ENCODE data around the gene CALHM2. TPM values are rescaled to one million over a fixed set of nuclear protein-coding genes. Genes with fewer than 3 reads are reported as not detected.

CALHM2 gene
- total and polyA plus RNA-seq, 2 of the 13 experiments (the other 11 are each of a cell fraction or from before 2014, with no cell fraction given) = 0.15 TPM; not detected in 1

DNA sequence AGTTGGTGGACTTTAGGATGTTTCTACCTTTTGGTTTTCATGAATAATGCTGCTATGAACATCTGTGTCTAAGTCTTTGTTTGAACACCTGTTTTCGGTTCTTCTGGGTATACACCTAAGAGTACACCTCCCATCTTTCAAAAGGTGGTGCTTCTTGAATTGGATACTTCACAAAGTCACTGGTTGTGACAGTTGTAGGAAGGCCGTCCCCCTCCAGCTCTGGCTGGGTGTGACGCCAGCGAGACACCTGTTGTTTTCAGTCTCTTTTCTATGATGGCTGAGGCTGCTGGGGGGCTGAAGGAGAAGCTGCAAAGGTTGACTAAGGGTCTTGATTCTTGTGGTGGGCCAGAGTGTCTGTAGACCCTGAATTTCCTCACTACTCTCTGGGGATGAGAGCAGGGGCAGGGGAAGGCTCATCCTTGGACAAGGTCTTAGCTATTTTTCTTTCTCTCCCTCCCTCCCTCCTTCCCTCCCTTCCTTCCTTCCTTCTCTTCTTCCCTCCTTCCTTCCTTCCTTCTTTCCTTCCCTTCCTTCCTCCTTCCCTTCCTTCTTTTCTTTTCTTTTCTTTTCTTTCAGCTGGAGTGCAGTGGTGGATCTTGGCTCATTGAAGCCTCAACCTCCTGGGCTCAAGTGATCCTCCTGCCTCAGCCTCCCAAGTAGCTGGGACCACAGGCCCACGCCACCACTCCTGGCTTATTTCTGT, 46.9 kb upstream of the CALHM2 start (continued):
- TF ChIP-seq, protein P1, sequence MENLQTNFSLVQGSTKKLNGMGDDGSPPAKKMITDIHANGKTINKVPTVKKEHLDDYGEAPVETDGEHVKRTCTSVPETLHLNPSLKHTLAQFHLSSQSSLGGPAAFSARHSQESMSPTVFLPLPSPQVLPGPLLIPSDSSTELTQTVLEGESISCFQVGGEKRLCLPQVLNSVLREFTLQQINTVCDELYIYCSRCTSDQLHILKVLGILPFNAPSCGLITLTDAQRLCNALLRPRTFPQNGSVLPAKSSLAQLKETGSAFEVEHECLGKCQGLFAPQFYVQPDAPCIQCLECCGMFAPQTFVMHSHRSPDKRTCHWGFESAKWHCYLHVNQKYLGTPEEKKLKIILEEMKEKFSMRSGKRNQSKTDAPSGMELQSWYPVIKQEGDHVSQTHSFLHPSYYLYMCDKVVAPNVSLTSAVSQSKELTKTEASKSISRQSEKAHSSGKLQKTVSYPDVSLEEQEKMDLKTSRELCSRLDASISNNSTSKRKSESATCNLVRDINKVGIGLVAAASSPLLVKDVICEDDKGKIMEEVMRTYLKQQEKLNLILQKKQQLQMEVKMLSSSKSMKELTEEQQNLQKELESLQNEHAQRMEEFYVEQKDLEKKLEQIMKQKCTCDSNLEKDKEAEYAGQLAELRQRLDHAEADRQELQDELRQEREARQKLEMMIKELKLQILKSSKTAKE (CRISPR knock-in tag; IDR thresholded peaks at IDR 0.05; ENCODE audit: borderline replicate concordance) = no peak
- TF ChIP-seq ZNF577 (CRISPR knock-in tag; IDR thresholded peaks at IDR 0.05; ENCODE audit: borderline replicate concordance, low read depth) = no peak

DNA sequence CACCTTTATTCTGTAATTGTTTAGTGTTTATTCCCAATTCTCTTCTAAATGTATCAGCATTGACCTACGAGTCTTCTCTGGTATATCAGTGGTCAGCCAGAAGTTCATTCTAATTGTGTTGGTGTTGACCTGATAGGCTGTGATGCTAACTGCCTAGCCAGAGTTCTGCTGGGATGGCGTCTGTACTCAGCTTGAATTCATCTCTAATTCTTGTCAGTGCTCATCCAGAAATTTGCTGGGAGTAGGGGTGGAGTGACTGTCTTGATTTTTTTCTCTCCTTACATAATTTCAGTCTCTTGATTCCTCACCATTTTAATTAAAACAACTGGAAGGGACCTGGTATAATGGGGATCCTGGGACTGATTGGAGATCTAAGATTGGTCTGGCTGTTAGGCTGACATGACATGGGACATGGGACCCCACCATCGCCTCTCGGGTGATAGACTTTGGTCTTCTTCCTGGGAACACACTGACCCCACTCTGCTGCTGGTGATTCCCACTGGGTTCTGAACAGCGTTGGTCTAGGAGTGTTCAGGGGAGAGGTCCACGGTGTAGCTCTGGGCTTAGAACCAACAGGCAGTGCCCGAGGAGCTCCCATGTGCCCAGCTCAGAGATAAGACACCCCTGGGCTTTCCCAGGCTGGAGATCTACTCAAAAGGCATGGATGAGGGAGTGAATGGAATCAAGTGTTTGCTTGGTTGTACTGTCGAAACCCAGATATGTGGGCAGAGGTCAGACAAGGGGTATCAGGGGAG, 45.2 kb upstream of the CALHM2 start:
- in situ Hi-C loops (cut with HindIII; ENCODE audit: extremely low pct_ligation_motif_present, low pct_unique_long_range_greater_than_20kb) = no loop called here
- H3K36me3 ChIP-seq (replicated peaks in 1 of 2; ENCODE audit: control insufficient read depth in 1 of 2, insufficient read depth in 2 of 2, low read length in 2 of 2) = no peaks in the 10 kb centered on the region
- H3K9me3 ChIP-seq (ENCODE audit: low read length) = no peaks in the 10 kb centered on the region
- H3K4me2 ChIP-seq (ENCODE audit: low read depth, low read length) = no peak overlapping the region
- ATAC-seq (no peak), DNase-seq (ENCODE audit: low spot score) (no peak), FAIRE-seq (no peak)
- BruUV-seq (replicated peaks) = no TSS peak
- no peaks in the 10 kb centered on the region for H3K4me1 ChIP-seq (ENCODE audit: insufficient read depth, low read length)
- intact Hi-C loops (cut with micrococcal nuclease; ENCODE audit: unreplicated experiment) = no loop called here
- no peaks in the 10 kb centered on the region for H4K20me1 ChIP-seq (ENCODE audit: insufficient read depth, low read length)
- H3K27me3 ChIP-seq (ENCODE audit: control insufficient read depth in 1 of 2, insufficient read depth in 2 of 2, low read length in 2 of 2) = peaks cover 6 to 77% of the 10 kb centered on the region in 2 experiments; a peak in 3 of 5 replicates
- no peaks in the 10 kb centered on the region for H3K79me2 ChIP-seq (ENCODE audit: insufficient read depth, low read length)
- no peak overlapping the region for H3K4me3 ChIP-seq (replicated peaks in 1 of 3; ENCODE audit: insufficient read depth in 1 of 3, low read depth in 2 of 3, low read length in 3 of 3)
- ChIA-PET CTCF (ENCODE audit: low intra/inter-chr PET ratio, low total read pairs) (no interaction called here), POLR2A (no interaction called here)
- TF ChIP-seq FOSL2 (CRISPR knock-in tag; IDR thresholded peaks at IDR 0.05) = no peak
- TF ChIP-seq XBP1 (CRISPR knock-in tag; IDR thresholded peaks at IDR 0.05) = no peak
- TF ChIP-seq, protein P2, sequence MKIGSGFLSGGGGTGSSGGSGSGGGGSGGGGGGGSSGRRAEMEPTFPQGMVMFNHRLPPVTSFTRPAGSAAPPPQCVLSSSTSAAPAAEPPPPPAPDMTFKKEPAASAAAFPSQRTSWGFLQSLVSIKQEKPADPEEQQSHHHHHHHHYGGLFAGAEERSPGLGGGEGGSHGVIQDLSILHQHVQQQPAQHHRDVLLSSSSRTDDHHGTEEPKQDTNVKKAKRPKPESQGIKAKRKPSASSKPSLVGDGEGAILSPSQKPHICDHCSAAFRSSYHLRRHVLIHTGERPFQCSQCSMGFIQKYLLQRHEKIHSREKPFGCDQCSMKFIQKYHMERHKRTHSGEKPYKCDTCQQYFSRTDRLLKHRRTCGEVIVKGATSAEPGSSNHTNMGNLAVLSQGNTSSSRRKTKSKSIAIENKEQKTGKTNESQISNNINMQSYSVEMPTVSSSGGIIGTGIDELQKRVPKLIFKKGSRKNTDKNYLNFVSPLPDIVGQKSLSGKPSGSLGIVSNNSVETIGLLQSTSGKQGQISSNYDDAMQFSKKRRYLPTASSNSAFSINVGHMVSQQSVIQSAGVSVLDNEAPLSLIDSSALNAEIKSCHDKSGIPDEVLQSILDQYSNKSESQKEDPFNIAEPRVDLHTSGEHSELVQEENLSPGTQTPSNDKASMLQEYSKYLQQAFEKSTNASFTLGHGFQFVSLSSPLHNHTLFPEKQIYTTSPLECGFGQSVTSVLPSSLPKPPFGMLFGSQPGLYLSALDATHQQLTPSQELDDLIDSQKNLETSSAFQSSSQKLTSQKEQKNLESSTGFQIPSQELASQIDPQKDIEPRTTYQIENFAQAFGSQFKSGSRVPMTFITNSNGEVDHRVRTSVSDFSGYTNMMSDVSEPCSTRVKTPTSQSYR (CRISPR knock-in tag; IDR thresholded peaks at IDR 0.05; ENCODE audit: borderline replicate concordance) = no peak
- no peak for TF ChIP-seq SALL1 (CRISPR knock-in tag; IDR thresholded peaks at IDR 0.05)
- H2AFZ ChIP-seq (ENCODE audit: low read length) = no peak overlapping the region
- 8% methylated on average over 6 of the region's 8 CpGs for WGBS (ENCODE audit: low lambda C conversion rate)
- H3K9ac ChIP-seq (ENCODE audit: insufficient read depth, low read depth, low read length) = no peak overlapping the region
- no peak overlapping the region for H3K27ac ChIP-seq (ENCODE audit: extremely low read length, insufficient read depth, low read length)
